ES-I3 (cell line): ENCODE measurements around the gene TMEM237.

ENCODE experiments used
- H3K36me3 ChIP-seq: 2 replicates; pipeline ENCODE4 v1.6.1; 2013; ENCODE audit warnings: mild to moderate bottlenecking, low read length, control low read depth, moderate library complexity; ENCODE audit not compliant: insufficient read depth
- H3K4me1 ChIP-seq: 2 replicates; pipeline ENCODE4 v1.6.1; 2013; ENCODE audit warnings: mild to moderate bottlenecking, control low read depth, low read length; ENCODE audit not compliant: insufficient read depth
- H3K9ac ChIP-seq: 2 replicates; pipeline ENCODE4 v1.6.1; 2013; ENCODE audit warnings: low read depth, mild to moderate bottlenecking, low read length, moderate library complexity
- H3K9me3 ChIP-seq: 2 replicates; pipeline ENCODE4 v1.6.1; 2013; ENCODE audit warnings: mild to moderate bottlenecking, low read length, moderate library complexity; ENCODE audit not compliant: control insufficient read depth, insufficient read depth

Gene TMEM237

GRCh38 chr2:201628545-201628944 is 14.8 kb downstream of the TMEM237 start:
- Histone ChIP-seq H3K4me1 (no peaks in the 10 kb centered on the region), H3K9ac (no peak overlapping the region), H3K36me3 (peaks cover 24% of the 10 kb centered on the region), H3K9me3 (no peaks in the 10 kb centered on the region)

GRCh38 chr2:201622306-201622970 is 20.9 kb downstream of the TMEM237 start:
- H3K9ac ChIP-seq: no peak overlapping the region
- H3K36me3 ChIP-seq: peaks cover 10% of the 10 kb centered on the region
- H3K9me3 ChIP-seq: no peaks in the 10 kb centered on the region
- no peaks in the 10 kb centered on the region for H3K4me1 ChIP-seq

GRCh38 chr2:201621293-201621999 is 21.9 kb downstream of the TMEM237 start:
- Histone ChIP-seq H3K9me3 (no peaks in the 10 kb centered on the region), H3K36me3 (peaks cover 10% of the 10 kb centered on the region), H3K9ac (no peak overlapping the region), H3K4me1 (no peaks in the 10 kb centered on the region)

GRCh38 chr2:201618744-201619662 is 24.3 kb downstream of the TMEM237 start:
- H3K9me3 ChIP-seq: no peaks in the 10 kb centered on the region
- H3K36me3 ChIP-seq: peaks cover 5% of the 10 kb centered on the region; the same call in 1 of the 2 replicates
- no peak overlapping the region for H3K9ac ChIP-seq
- no peaks in the 10 kb centered on the region for H3K4me1 ChIP-seq

GRCh38 chr2:201608021-201608420 is 35.3 kb downstream of the TMEM237 start:
- H3K4me1 ChIP-seq: no peaks in the 10 kb centered on the region
- H3K9me3 ChIP-seq: 0 out of 2 replicates have a peak, but pooled peaks cover 2% of the 10 kb centered on the region
- no peaks in the 10 kb centered on the region for H3K36me3 ChIP-seq
- no peak overlapping the region for H3K9ac ChIP-seq

GRCh38 chr2:201607568-201607967 is 35.7 kb downstream of the TMEM237 start:
- Histone ChIP-seq H3K36me3 (no peaks in the 10 kb centered on the region), H3K4me1 (no peaks in the 10 kb centered on the region), H3K9ac (no peak overlapping the region), H3K9me3 (0 out of 2 replicates have a peak, but pooled peaks cover 2% of the 10 kb centered on the region)

- Histone ChIP-seq H3K9me3 (no peaks in the 10 kb centered on the region), H3K4me1 (no peaks in the 10 kb centered on the region), H3K9ac (no peak overlapping the region), H3K36me3 (no peaks in the 10 kb centered on the region)
Measured at GRCh38 chr2:201600906-201601305, 42.4 kb downstream of the TMEM237 start.

GRCh38 chr2:201597397-201597796 is 45.9 kb downstream of the TMEM237 start:
- Histone ChIP-seq H3K9me3 (no peaks in the 10 kb centered on the region), H3K36me3 (no peaks in the 10 kb centered on the region), H3K4me1 (no peaks in the 10 kb centered on the region)

GRCh38 chr2:201580486-201580885 is 62.8 kb downstream of the TMEM237 start:
- H3K9ac ChIP-seq: no peak overlapping the region
- H3K9me3 ChIP-seq: no peaks in the 10 kb centered on the region
- no peaks in the 10 kb centered on the region for H3K36me3 ChIP-seq
- H3K4me1 ChIP-seq: no peaks in the 10 kb centered on the region

More at GRCh38 chr2:201597397-201597796, 45.9 kb downstream of the TMEM237 start:
- H3K9ac ChIP-seq: no peak overlapping the region

- H3K4me1 ChIP-seq: no peaks in the 10 kb centered on the region
Measured at GRCh38 chr2:201579536-201579935, 63.8 kb downstream of the TMEM237 start.

GRCh38 chr2:201575971-201576370 is 67.3 kb downstream of the TMEM237 start:
- no peaks in the 10 kb centered on the region for H3K9me3 ChIP-seq
- H3K36me3 ChIP-seq: no peaks in the 10 kb centered on the region
- no peak overlapping the region for H3K9ac ChIP-seq
- H3K4me1 ChIP-seq: no peaks in the 10 kb centered on the region

More at GRCh38 chr2:201579536-201579935, 63.8 kb downstream of the TMEM237 start:
- no peaks in the 10 kb centered on the region for H3K9me3 ChIP-seq
- H3K9ac ChIP-seq: no peak overlapping the region
- no peaks in the 10 kb centered on the region for H3K36me3 ChIP-seq

GRCh38 chr2:201574766-201575165 is 68.5 kb downstream of the TMEM237 start:
- Histone ChIP-seq H3K9me3 (no peaks in the 10 kb centered on the region), H3K4me1 (no peaks in the 10 kb centered on the region), H3K36me3 (no peaks in the 10 kb centered on the region), H3K9ac (no peak overlapping the region)

GRCh38 chr2:201572846-201573508 is 70.3 kb downstream of the TMEM237 start:
- H3K9ac ChIP-seq: no peak overlapping the region
- H3K9me3 ChIP-seq: no peaks in the 10 kb centered on the region
- no peaks in the 10 kb centered on the region for H3K4me1 ChIP-seq
- H3K36me3 ChIP-seq: no peaks in the 10 kb centered on the region
